Spinal cord (tissue), 10 donors: ENCODE measurements around the gene TMEM178B. TPM values are rescaled to one million over a fixed set of nuclear protein-coding genes. Genes with fewer than 3 reads are reported as not detected.
"Not testable (repeated sequence)": the region's sequence is repeated elsewhere in the genome, so short reads cannot be mapped to it uniquely, and the experiment has no call there.

Source experiments
- DNase-seq, 6 donors: peaks; one replicate each; pipeline versions ENCODE4 v3.0.0 to v3.0.0-alpha.2; 2013 to 2015; ENCODE audit warnings: low spot score in 6 of 6, low read depth in 4 of 6
- H3K27ac ChIP-seq: one replicate; pipeline ENCODE4 v1.5.1; 2013; ENCODE audit warnings: low read depth, low read length, control low read depth
- H3K27me3 ChIP-seq: one replicate; pipeline ENCODE4 v1.6.1; 2013; ENCODE audit warnings: low read length; ENCODE audit not compliant: control insufficient read depth, insufficient read depth
- H3K36me3 ChIP-seq: one replicate; pipeline ENCODE4 v1.6.1; 2013; ENCODE audit warnings: low read length; ENCODE audit not compliant: control insufficient read depth, insufficient read depth
- H3K4me1 ChIP-seq: one replicate; pipeline ENCODE4 v1.6.1; 2013; ENCODE audit warnings: low read length; ENCODE audit not compliant: control insufficient read depth, insufficient read depth
- H3K4me3 ChIP-seq: one replicate; pipeline ENCODE4 v1.5.1; 2013; ENCODE audit warnings: low read depth, low read length, control low read depth
- H3K9me3 ChIP-seq: one replicate; pipeline ENCODE4 v1.6.1; 2013; ENCODE audit warnings: low read length; ENCODE audit not compliant: control insufficient read depth, insufficient read depth
- WGBS: methylation state at CpG from one replicate; pipeline ENCODE4 v1.1.5; 2013; ENCODE audit warnings: missing lambda C conversion rate; ENCODE audit not compliant: insufficient coverage; 5-methylcytosine and 5-hydroxymethylcytosine counted together
- polyA plus RNA-seq, 2 donors: library from polyadenylated mRNA; unstranded; fragments of 120-200 nt; gene quantifications; one replicate each; pipeline ENCODE4 v1.2.1, GENCODE V29; 2013; ENCODE audit not compliant: insufficient read length in 2 of 2
- total RNA-seq, 2 donors: library from RNA; depleted of rRNA in 1 of 2; stranded (reverse); fragments of 120-200 nt in 1 of 2; fragments of >200 nt in 1 of 2; gene quantifications; one replicate each; pipeline versions ENCODE4 v1.2.3 to v1.2.4, GENCODE V29; 2013 to 2014
- donor health status: healthy.

TMEM178B gene
- total and polyA plus RNA-seq, 4 donors: 24.6 to 71.1 (median 52.1) TPM

DNA sequence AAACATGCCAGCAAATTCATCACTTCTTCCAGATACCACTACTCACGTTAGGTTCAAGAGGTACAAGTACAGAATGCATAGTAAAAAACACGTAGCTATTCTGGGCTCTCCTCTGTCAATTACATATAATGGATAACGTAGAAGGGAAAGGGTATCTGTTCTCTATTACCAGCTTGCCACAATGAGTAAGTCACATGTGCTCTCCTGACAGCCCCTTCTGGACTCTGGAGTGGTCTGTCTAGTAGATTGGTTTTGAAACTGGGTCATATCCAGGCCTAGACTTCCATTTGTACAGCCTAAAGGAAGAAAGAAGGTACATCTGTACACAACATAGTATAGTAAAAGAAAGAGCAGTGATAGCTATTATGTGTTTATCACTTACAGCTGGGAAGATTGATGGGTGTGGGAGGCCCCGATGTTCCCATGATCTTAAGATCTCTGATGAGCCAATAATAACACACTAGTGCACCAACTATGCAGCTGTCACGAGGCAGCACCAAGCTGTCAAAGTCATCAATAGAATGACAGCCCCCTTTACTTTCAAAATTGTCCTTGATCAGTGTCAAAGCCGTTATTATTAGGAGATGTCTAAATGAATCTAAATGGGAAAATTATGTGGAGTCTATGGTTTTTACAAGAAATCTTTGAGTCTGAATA is 315.4 kb downstream of the TMEM178B start:
- no peaks in the 10 kb centered on the region for H3K27me3 ChIP-seq
- no peak overlapping the region for H3K27ac ChIP-seq
- no peak overlapping the region for H3K4me3 ChIP-seq
- H3K4me1 ChIP-seq: peaks cover 3% of the 10 kb centered on the region
- DNase-seq: no peak
- WGBS: 59% methylated on average over 2 of the region's 6 CpGs
- H3K36me3 ChIP-seq: no peaks in the 10 kb centered on the region
- H3K9me3 ChIP-seq: no peaks in the 10 kb centered on the region

GRCh38 chr7:141390339-141390738 is 316.5 kb downstream of the TMEM178B start:
- WGBS: 72% methylated on average over 2 of the region's 6 CpGs
- H3K4me3 ChIP-seq: no peak overlapping the region
- DNase-seq: no peak
- no peaks in the 10 kb centered on the region for H3K36me3 ChIP-seq
- H3K27ac ChIP-seq: no peak overlapping the region
- H3K9me3 ChIP-seq: no peaks in the 10 kb centered on the region
- no peaks in the 10 kb centered on the region for H3K27me3 ChIP-seq
- H3K4me1 ChIP-seq: peaks cover 3% of the 10 kb centered on the region

- Histone ChIP-seq H3K27me3 (no peaks in the 10 kb centered on the region), H3K4me3 (no peak overlapping the region), H3K4me1 (peaks cover 5% of the 10 kb centered on the region), H3K36me3 (no peaks in the 10 kb centered on the region), H3K9me3 (no peaks in the 10 kb centered on the region), H3K27ac (no peak overlapping the region)
- DNase-seq: no peak
- WGBS: no CpG with 5 or more reads among the region's 4 CpGs
These were observed 319.2 kb downstream of the TMEM178B start for GRCh38 chr7:141393056-141393455.

- Histone ChIP-seq H3K4me1 (peaks cover 10% of the 10 kb centered on the region), H3K27ac (no peak overlapping the region), H3K4me3 (no peak overlapping the region), H3K36me3 (no peaks in the 10 kb centered on the region), H3K9me3 (no peaks in the 10 kb centered on the region), H3K27me3 (no peaks in the 10 kb centered on the region)
- DNase-seq: no peak
- WGBS: 89% methylated on average over 6 of the region's 7 CpGs
These were observed 323.6 kb downstream of the TMEM178B start for GRCh38 chr7:141397236-141398163.

- H3K9me3 ChIP-seq: no peaks in the 10 kb centered on the region
- no peak for DNase-seq
- H3K27ac ChIP-seq: no peak overlapping the region
- no peaks in the 10 kb centered on the region for H3K27me3 ChIP-seq
- H3K4me1 ChIP-seq: peaks cover 11% of the 10 kb centered on the region
- no peaks in the 10 kb centered on the region for H3K36me3 ChIP-seq
- H3K4me3 ChIP-seq: no peak overlapping the region
- WGBS: no CpG with 5 or more reads among the region's 2 CpGs
These were observed 326.5 kb downstream of the TMEM178B start for GRCh38 chr7:141400356-141400755.

GRCh38 chr7:141402277-141402996 is 328.6 kb downstream of the TMEM178B start:
- no peaks in the 10 kb centered on the region for H3K36me3 ChIP-seq
- no peaks in the 10 kb centered on the region for H3K9me3 ChIP-seq
- no peak overlapping the region for H3K4me3 ChIP-seq
- peaks cover 11% of the 10 kb centered on the region for H3K4me1 ChIP-seq
- H3K27ac ChIP-seq: no peak overlapping the region
- 74% methylated on average over 9 of the region's 9 CpGs for WGBS
- H3K27me3 ChIP-seq: no peaks in the 10 kb centered on the region
- DNase-seq: no peak

- not testable (repeated sequence) for H3K27ac ChIP-seq, H3K4me3 ChIP-seq, DNase-seq, H3K36me3 ChIP-seq, H3K27me3 ChIP-seq, H3K9me3 ChIP-seq
- 96% methylated on average over 10 of the region's 11 CpGs for WGBS
- peaks cover 15% of the 10 kb centered on the region for H3K4me1 ChIP-seq
These were observed 330.0 kb downstream of the TMEM178B start for GRCh38 chr7:141403846-141404245.

GRCh38 chr7:141406347-141406746 is 332.5 kb downstream of the TMEM178B start:
- Histone ChIP-seq H3K4me3 (no peak overlapping the region), H3K9me3 (no peaks in the 10 kb centered on the region), H3K4me1 (peaks cover 27% of the 10 kb centered on the region), H3K36me3 (no peaks in the 10 kb centered on the region), H3K27ac (no peak overlapping the region), H3K27me3 (no peaks in the 10 kb centered on the region)
- DNase-seq: no peak

- DNase-seq: no peak
- Histone ChIP-seq H3K4me3 (no peak overlapping the region), H3K27ac (no peak overlapping the region), H3K9me3 (no peaks in the 10 kb centered on the region), H3K4me1 (peaks cover 18% of the 10 kb centered on the region), H3K27me3 (no peaks in the 10 kb centered on the region), H3K36me3 (no peaks in the 10 kb centered on the region)
- 92% methylated on average over 1 of the region's 3 CpGs for WGBS
These were observed 334.0 kb downstream of the TMEM178B start for GRCh38 chr7:141407893-141408292.
